K562 (cell line): ENCODE data around the gene CDH1. TPM values are rescaled to one million over a fixed set of nuclear protein-coding genes. Genes with fewer than 3 reads are reported as not detected.

Experiments used
- CBX5 ChIP-seq: IDR thresholded peaks from 2 replicates; pipeline ENCODE4 v1.6.1; 2014; ENCODE audit warnings: low read depth, borderline replicate concordance
- CHD1 ChIP-seq: fragments of 200-600 bp; sonication (generic); IDR thresholded peaks from one replicate; pipeline ENCODE4 v1.6.1; 2012; ENCODE audit warnings: mild to moderate bottlenecking, moderate library complexity, low read length, inconsistent platforms
- CHD4 ChIP-seq: fragments of 200-600 bp; sonication (generic); IDR thresholded peaks from 3 replicates; pipeline ENCODE4 v1.6.1; 2012; ENCODE audit warnings: low read depth, mild to moderate bottlenecking, mixed read lengths, low read length, inconsistent platforms; ENCODE audit not compliant: insufficient read depth, insufficient replicate concordance, poor library complexity, severe bottlenecking
- CSDE1 ChIP-seq, 2 experiments: fragments of 450-650 bp; IDR thresholded peaks; 2 replicates each; pipeline ENCODE4 v1.6.1; 2016; ENCODE audit warnings: mild to moderate bottlenecking in 1 of 2
- ETS1 ChIP-seq: conservative IDR thresholded peaks from 2 replicates; pipeline ENCODE4 v1.6.1; 2011; ENCODE audit warnings: low read depth, mild to moderate bottlenecking, low read length; ENCODE audit not compliant: control insufficient read depth
- FOXJ2 ChIP-seq: fragments of 200-800 bp; sonication (Bioruptor generic); IDR thresholded peaks from 2 replicates; pipeline ENCODE4 v1.6.1; 2016; ENCODE audit warnings: missing genetic modification characterization, missing compliant biosample characterization
- GTF2B ChIP-seq: IDR thresholded peaks from 2 replicates; pipeline ENCODE4 v1.6.1; 2011; ENCODE audit not compliant: insufficient read length; ENCODE audit errors: extremely low read depth
- HEY1 ChIP-seq: fragments of 250-450 bp; sonication (Bioruptor Pico); IDR thresholded peaks from 2 replicates; pipeline ENCODE4 v1.5.0; 2020; ENCODE audit warnings: mild to moderate bottlenecking, moderate library complexity, borderline replicate concordance
- HIVEP1 ChIP-seq: fragments of 250-450 bp; sonication (Bioruptor Pico); IDR thresholded peaks from 2 replicates; pipeline ENCODE4 v1.4.0; 2020; ENCODE audit warnings: mild to moderate bottlenecking
- HNRNPH1 ChIP-seq: fragments of 200-400 bp; formaldehyde crosslinking; optimal IDR thresholded peaks from 2 replicates; pipeline ENCODE3; 2017; ENCODE audit warnings: low read depth, mild to moderate bottlenecking, low read length, moderate library complexity
- ID3 ChIP-seq, 2 experiments: fragments of 250-450 bp in 1 of 2; fragments of 450-650 bp in 1 of 2; sonication (Bioruptor Pico) in 1 of 2; IDR thresholded peaks; 2 replicates each; pipeline versions ENCODE4 v1.6.1 to v1.8.0; 2016 to 2021; ENCODE audit warnings: mild to moderate bottlenecking in 2 of 2, moderate library complexity in 2 of 2, missing compliant biosample characterization in 1 of 2, missing genetic modification characterization in 1 of 2
- ILF3 ChIP-seq: fragments of 450-650 bp; IDR thresholded peaks from 2 replicates; pipeline ENCODE4 v1.6.1; 2018; ENCODE audit warnings: antibody characterized with exemption, mild to moderate bottlenecking, moderate library complexity, borderline replicate concordance
- MAFK ChIP-seq: IDR thresholded peaks from 2 replicates; pipeline ENCODE4 v1.6.1; 2011; ENCODE audit warnings: low read length, improper control_type of control experiment
- MECOM ChIP-seq: fragments of 250-450 bp; sonication (Bioruptor Pico); IDR thresholded peaks from 2 replicates; pipeline ENCODE4 v1.8.0; 2022; ENCODE audit warnings: inconsistent platforms
- NCOA2 ChIP-seq, 2 experiments: fragments of 450-650 bp; IDR thresholded peaks; 2 replicates each; pipeline ENCODE4 v1.6.1; 2018; ENCODE audit warnings: mild to moderate bottlenecking in 2 of 2, moderate library complexity in 1 of 2; ENCODE audit not compliant: partially characterized antibody in 2 of 2
- NCOR1 ChIP-seq: fragments of 450-650 bp; IDR thresholded peaks from 2 replicates; pipeline ENCODE4 v1.6.1; 2016; ENCODE audit warnings: mild to moderate bottlenecking, moderate library complexity
- NR2C2 ChIP-seq, 2 experiments: fragments of 200-800 bp in 1 of 2; sonication (Bioruptor generic) in 1 of 2; sonication (generic) in 1 of 2; formaldehyde crosslinking in 1 of 2; IDR thresholded peaks; 2 replicates each; pipeline versions ENCODE4 v1.6.1 to v1.8.0; 2016 to 2022; ENCODE audit warnings: mild to moderate bottlenecking in 1 of 2, missing compliant biosample characterization in 1 of 2, missing genetic modification characterization in 1 of 2, missing genetic modification reagents in 1 of 2
- PCBP2 ChIP-seq: fragments of 200-400 bp; formaldehyde crosslinking; IDR thresholded peaks from 2 replicates; pipeline ENCODE4 v1.6.1; 2018; ENCODE audit warnings: low read length, low read depth, mild to moderate bottlenecking, moderate library complexity; ENCODE audit not compliant: poor library complexity, severe bottlenecking
- PHF8 ChIP-seq: fragments of 200-600 bp; sonication (generic); IDR thresholded peaks from 2 replicates; pipeline ENCODE4 v1.6.1; 2012; ENCODE audit warnings: mixed run types, mild to moderate bottlenecking, inconsistent platforms, low read length, moderate library complexity, borderline replicate concordance
- POLR2A ChIP-seq: fragments of 450-650 bp; conservative IDR thresholded peaks from 2 replicates; pipeline ENCODE4 v1.6.1; 2016
- SRF ChIP-seq, 2 experiments: fragments of 250-450, 450-650 bp in 1 of 2; sonication (Bioruptor Pico) in 1 of 2; sonication (generic) in 1 of 2; formaldehyde crosslinking; IDR thresholded peaks; 2 replicates each; pipeline versions ENCODE4 v1.5.0 to v1.5.1; 2020 to 2022; ENCODE audit warnings: mild to moderate bottlenecking in 1 of 2, missing genetic modification reagents in 1 of 2
- TFAM ChIP-seq: fragments of 250-450 bp; sonication (Bioruptor Pico); conservative IDR thresholded peaks from 2 replicates; pipeline ENCODE4 v1.5.0; 2021; ENCODE audit warnings: mild to moderate bottlenecking, moderate library complexity
- YY1 ChIP-seq, 3 experiments: IDR thresholded peaks; 2 replicates each; pipeline ENCODE4 v1.6.1; 2011; ENCODE audit warnings: low read length in 2 of 3, mild to moderate bottlenecking in 2 of 3, moderate library complexity in 2 of 3, borderline replicate concordance in 1 of 3, control low read depth in 1 of 3, low read depth in 1 of 3; ENCODE audit not compliant: insufficient read depth in 3 of 3, insufficient replicate concordance in 2 of 3, control insufficient read depth in 1 of 3, insufficient read length in 1 of 3; ENCODE audit errors: extremely low read depth in 1 of 3
- ZEB2 ChIP-seq: fragments of 450-650 bp; IDR thresholded peaks from 2 replicates; pipeline ENCODE4 v1.6.1; 2016
- ZNF551 ChIP-seq: fragments of 250-450 bp; sonication (Bioruptor Pico); IDR thresholded peaks from 2 replicates; pipeline ENCODE4 v1.5.0; 2021; ENCODE audit warnings: mild to moderate bottlenecking, moderate library complexity
- polyA plus RNA-seq, 8 experiments: library from polyadenylated mRNA; depleted of rRNA in 4 of 8; stranded (reverse) in 5 of 8; unstranded in 3 of 8; fragments of >200 nt; fragmentation: Nextera tagmentation in 2 of 8; fragmentation: Illumina TruSeq in 1 of 8; extraction: Ambion mirVana in 2 of 8; extraction: Trizol in 1 of 8; gene quantifications; 2 replicates each; pipeline versions ENCODE4 v1.2.1 to v1.2.3, GENCODE V29; 2011 to 2014; ENCODE audit warnings: inconsistent platforms in 1 of 8, missing spikeins in 1 of 8
- total RNA-seq, 7 experiments: library from RNA; depleted of rRNA in 6 of 7; stranded (reverse); fragments of >200 nt in 6 of 7; fragmentation: Illumina TruSeq in 2 of 7; extraction: Trizol in 2 of 7; gene quantifications; 2 replicates each; pipeline versions ENCODE4 v1.2.1 to v1.2.3, GENCODE V29; 2011 to 2021; ENCODE audit warnings: low replicate concordance in 1 of 7

The CDH1 gene
- total and polyA plus RNA-seq, 9 of the 15 experiments (the other 6 are each of a cell fraction or from before 2014, with no cell fraction given) = 0.01 to 0.69 TPM; not detected in 7

DNA sequence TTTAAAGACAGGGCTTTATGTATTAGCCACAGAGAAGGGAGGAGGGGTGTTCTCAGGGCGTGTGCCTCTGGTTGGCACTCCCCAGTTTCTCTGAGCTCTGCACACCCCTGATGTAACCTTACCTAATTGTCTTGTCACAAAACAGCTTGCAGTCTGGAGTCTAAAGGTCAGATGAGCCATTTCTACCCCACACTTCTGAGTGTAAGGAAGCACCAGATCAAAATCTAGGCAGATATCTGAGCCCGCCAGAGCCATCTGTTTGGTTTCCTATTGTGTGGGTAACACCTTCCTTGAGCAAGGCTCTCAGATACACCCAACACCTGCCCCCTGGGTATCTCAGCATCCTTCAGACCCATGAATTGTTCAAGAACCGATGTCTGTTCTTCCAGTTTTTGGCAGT lies 15.5 kb downstream of the CDH1 start (continued):
- no peak for TF ChIP-seq HEY1 (CRISPR knock-in tag)
- TF ChIP-seq NCOR1 = peak; percentile 51; the same call in 1 of the 2 replicates
- no peak for TF ChIP-seq CHD4
- TF ChIP-seq PCBP2 = no peak
- TF ChIP-seq YY1 (IDR thresholded peaks at IDR 0.05; ENCODE audit: borderline replicate concordance in 1 of 3, control insufficient read depth in 1 of 3, extremely low read depth in 1 of 3, insufficient read depth in 3 of 3, insufficient read length in 1 of 3, insufficient replicate concordance in 2 of 3, low read depth in 1 of 3, low read length in 2 of 3) = no peak
- no peak for TF ChIP-seq GTF2B
- no peak for TF ChIP-seq HNRNPH1
- no peak for TF ChIP-seq CHD1
- TF ChIP-seq NR2C2 (CRISPR knock-in tag; IDR thresholded peaks at IDR 0.05) = no peak
- no peak for TF ChIP-seq NR2C2 (tag; IDR thresholded peaks at IDR 0.05)
- TF ChIP-seq NCOA2 (IDR thresholded peaks at IDR 0.05; ENCODE audit: partially characterized antibody in 2 of 2) = no peak
- no peak for TF ChIP-seq POLR2A
- no peak for TF ChIP-seq CSDE1 (IDR thresholded peaks at IDR 0.05)
- no peak for TF ChIP-seq HIVEP1 (CRISPR knock-in tag)
- no peak for TF ChIP-seq ZNF551 (CRISPR knock-in tag)
- TF ChIP-seq ID3 (CRISPR knock-in tag; IDR thresholded peaks at IDR 0.05) = no peak
- peak; percentile 86 for TF ChIP-seq ID3 (tag; IDR thresholded peaks at IDR 0.05)
- no peak for TF ChIP-seq MECOM (CRISPR knock-in tag)
- no peak for TF ChIP-seq SRF (CRISPR knock-in tag; IDR thresholded peaks at IDR 0.05)
- no peak for TF ChIP-seq ETS1
- TF ChIP-seq CBX5 = no peak
- TF ChIP-seq ILF3 = no peak
- TF ChIP-seq FOXJ2 (tag) = no peak
- TF ChIP-seq MAFK = no peak
- TF ChIP-seq TFAM (CRISPR knock-in tag) = no peak
- no peak for TF ChIP-seq PHF8
- TF ChIP-seq ZEB2 = 0 out of 2 replicates have a peak, but pooled peaks have one; percentile 56
